NB4 (cell line): ENCODE results near the gene SHTN1.

Experiments used
- DNase-seq: peaks from one replicate; pipeline ENCODE4 v3.0.0; 2010; ENCODE audit warnings: low read depth
- H3K4me3 ChIP-seq: one replicate; pipeline ENCODE4 v1.5.1; 2011; ENCODE audit warnings: mild to moderate bottlenecking, low read depth, low read length, moderate library complexity
- MYC ChIP-seq: IDR thresholded peaks from 2 replicates; pipeline ENCODE4 v1.6.1; 2011; ENCODE audit warnings: low read depth, low read length
- POLR2A ChIP-seq: IDR thresholded peaks from 2 replicates; pipeline ENCODE4 v1.6.1; 2011; ENCODE audit warnings: mild to moderate bottlenecking; ENCODE audit not compliant: insufficient read length; ENCODE audit errors: extremely low read depth
- TF ChIP-seq, protein P1 (sequence below): IDR thresholded peaks from 2 replicates; pipeline ENCODE4 v1.6.1; 2011; ENCODE audit warnings: low read depth, low read length
- TF ChIP-seq, protein P2 (sequence below): IDR thresholded peaks from one replicate; pipeline ENCODE4 v1.5.1; 2012; ENCODE audit warnings: low read depth, low read length

SHTN1 gene

DNA sequence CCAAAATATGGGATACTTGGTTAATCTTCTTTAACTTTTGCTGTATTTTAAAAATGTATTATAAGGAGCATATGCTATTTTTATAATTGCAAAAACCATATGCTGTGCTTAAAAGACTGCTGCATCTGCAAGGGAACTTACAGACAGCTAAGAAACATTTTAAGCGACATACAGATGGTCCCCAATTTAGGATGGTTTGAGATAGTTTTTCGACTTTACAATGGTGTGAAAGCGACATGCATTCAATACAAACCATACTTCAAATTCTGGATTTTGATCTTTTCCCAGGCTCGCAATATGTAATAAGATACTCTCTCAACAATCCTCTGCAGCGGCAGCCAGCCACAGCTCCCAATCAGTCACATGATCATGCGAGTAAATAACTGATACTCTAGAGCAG lies 73.2 kb downstream of the SHTN1 start:
- no peak for DNase-seq
- H3K4me3 ChIP-seq = no peak overlapping the region
- TF ChIP-seq, protein P1, sequence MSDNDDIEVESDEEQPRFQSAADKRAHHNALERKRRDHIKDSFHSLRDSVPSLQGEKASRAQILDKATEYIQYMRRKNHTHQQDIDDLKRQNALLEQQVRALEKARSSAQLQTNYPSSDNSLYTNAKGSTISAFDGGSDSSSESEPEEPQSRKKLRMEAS = no peak
- TF ChIP-seq, protein P2, sequence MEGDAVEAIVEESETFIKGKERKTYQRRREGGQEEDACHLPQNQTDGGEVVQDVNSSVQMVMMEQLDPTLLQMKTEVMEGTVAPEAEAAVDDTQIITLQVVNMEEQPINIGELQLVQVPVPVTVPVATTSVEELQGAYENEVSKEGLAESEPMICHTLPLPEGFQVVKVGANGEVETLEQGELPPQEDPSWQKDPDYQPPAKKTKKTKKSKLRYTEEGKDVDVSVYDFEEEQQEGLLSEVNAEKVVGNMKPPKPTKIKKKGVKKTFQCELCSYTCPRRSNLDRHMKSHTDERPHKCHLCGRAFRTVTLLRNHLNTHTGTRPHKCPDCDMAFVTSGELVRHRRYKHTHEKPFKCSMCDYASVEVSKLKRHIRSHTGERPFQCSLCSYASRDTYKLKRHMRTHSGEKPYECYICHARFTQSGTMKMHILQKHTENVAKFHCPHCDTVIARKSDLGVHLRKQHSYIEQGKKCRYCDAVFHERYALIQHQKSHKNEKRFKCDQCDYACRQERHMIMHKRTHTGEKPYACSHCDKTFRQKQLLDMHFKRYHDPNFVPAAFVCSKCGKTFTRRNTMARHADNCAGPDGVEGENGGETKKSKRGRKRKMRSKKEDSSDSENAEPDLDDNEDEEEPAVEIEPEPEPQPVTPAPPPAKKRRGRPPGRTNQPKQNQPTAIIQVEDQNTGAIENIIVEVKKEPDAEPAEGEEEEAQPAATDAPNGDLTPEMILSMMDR = no peak
- TF ChIP-seq POLR2A = no peak
- TF ChIP-seq MYC = no peak

DNA sequence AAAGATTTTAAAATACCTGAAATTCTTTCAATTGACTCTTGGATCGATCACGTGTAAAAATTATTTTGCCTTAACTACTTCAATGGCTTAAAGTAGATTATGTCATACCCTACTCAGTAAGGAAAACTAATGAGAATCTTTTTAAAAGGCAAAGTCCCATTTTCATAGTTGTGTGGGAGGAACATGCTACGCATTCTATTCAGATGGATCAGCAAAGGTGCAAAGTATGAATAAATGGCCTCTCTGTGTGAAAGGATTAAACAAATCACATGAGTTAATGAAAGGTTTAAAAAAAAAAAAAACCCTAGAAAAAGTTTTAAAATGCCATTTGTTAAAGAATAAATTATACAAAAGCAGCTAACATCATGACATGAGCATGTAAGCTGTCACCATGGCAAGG lies 78.6 kb downstream of the SHTN1 start:
- no peak overlapping the region for H3K4me3 ChIP-seq
- TF ChIP-seq POLR2A (no peak), MYC (no peak)
- TF ChIP-seq, protein P2 = no peak
- TF ChIP-seq, protein P1 = no peak
- DNase-seq = no peak

DNA sequence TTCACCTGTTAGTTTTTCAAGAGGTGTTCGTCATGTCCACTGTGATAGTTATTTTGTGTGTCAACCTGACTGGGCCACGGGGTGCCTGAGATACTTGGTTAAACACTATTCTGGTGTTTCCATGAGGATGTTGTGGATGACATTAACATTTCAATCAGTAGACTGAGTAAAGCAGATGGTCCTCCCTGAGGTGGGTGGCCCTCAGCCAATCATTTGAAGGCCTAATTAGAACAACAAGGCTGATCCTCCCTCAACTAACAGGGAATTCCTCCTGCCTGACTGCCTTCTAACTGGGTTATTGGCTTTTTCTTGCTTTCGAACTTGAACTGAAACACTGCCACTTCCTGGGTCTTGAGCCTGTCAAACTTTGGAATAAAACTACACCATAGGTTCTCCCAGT lies 79.9 kb downstream of the SHTN1 start:
- H3K4me3 ChIP-seq = no peak overlapping the region
- DNase-seq = no peak
- TF ChIP-seq, protein P2 = no peak
- TF ChIP-seq POLR2A (no peak), MYC (no peak)
- TF ChIP-seq, protein P1 = no peak

DNA sequence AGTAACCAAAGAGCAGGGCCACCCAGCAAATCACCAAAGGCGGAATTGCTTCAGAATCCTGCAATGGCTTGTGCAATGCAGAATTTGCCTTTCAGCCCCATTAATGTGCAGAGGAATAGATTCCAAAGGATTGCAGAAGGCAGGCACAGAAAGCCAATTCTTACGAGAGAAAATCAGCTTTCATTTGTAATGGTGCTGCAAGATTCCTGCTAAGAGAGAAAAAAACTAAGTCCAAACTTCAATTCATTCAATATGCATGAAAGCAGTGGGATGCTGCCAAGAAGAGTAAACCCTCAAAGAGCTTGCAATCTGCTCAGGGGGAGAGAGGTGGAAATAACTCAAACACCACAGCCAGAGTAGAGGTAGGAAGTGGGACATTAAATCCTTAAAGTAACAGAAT lies 85.3 kb downstream of the SHTN1 start:
- DNase-seq = no peak
- no peak overlapping the region for H3K4me3 ChIP-seq
- TF ChIP-seq MYC (no peak), POLR2A (no peak)
- TF ChIP-seq, protein P1 = no peak

DNA sequence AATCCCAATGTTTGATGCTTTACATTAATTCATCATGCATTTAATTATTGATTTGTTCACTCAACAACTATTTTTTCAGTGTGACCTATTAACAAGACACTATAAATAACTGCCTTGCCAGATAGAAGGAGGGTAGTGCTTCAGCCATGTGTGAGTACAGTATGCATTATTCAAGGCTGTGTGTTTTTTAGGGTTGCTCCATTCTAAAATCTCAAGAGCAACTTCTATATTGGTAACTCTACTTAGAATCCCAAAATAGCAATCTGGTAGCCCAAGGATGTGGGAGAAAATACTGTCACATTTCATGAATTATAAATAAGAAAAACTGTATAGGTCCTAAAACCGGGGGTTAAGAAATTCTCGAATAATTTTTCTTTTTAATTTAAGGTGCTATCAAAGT lies 85.8 kb downstream of the SHTN1 start:
- TF ChIP-seq, protein P2 = no peak
- TF ChIP-seq, protein P1 = no peak
- TF ChIP-seq POLR2A (no peak), MYC (no peak)
- DNase-seq = no peak
- no peak overlapping the region for H3K4me3 ChIP-seq

DNA sequence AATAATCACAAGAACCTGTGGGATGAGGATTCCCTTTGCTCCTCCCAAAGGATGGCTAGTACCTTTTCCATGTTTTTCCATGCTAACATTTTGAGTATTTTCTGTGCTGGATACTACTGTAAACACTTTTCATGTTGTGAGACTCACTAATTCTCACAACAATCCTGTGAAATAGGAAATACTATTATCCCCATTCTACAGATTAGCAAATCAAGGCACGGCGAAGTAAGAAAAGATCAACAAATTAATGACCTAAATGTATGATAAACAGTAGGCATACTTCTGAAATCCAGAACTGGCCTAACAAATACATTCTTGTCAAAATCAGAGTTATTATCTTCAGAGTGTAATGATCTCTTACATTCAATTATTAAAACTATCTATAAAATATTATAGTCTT lies 86.4 kb downstream of the SHTN1 start:
- DNase-seq = no peak
- TF ChIP-seq, protein P1 = no peak
- no peak for TF ChIP-seq POLR2A
- no peak for TF ChIP-seq MYC
- TF ChIP-seq, protein P2 = no peak
- no peak overlapping the region for H3K4me3 ChIP-seq
